ENCODE results near the gene DNAL1. TPM values are rescaled to one million over a fixed set of nuclear protein-coding genes. Genes with fewer than 3 reads are reported as not detected.

The DNAL1 gene
- total and polyA plus RNA-seq, 3 experiments from 2014 or later = 5.8 to 10.9 (median 8.1) TPM

DNA sequence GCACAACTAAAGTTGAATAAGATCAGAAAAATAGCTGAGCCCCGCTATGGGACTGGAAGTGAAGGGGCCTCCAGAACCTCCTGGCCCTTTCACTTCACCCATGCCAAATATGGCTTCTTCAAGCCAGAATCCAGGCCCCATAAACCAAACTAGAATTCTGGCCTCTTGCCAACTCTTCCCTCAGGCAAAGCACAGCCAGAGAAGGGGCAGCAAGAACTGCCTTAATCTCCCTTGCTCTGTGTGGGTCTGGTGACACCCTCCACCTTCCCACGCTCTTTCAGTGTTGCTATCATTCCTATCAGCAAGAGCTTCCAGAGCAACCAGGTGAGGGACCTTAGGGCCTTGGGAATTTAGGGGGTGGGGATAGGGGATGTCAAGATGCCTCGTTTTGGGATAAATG, 72.5 kb downstream of the DNAL1 start:
- Histone ChIP-seq H3K36me3 (ENCODE audit: insufficient read depth, low read length) (peaks cover 26% of the 10 kb centered on the region), H3K4me3 (ENCODE audit: low read length) (no peak overlapping the region), H3K9me3 (ENCODE audit: low read length) (no peaks in the 10 kb centered on the region), H3K27ac (ENCODE audit: low read depth, low read length) (no peak overlapping the region), H3K4me1 (ENCODE audit: insufficient read depth, low read length) (peaks cover 6% of the 10 kb centered on the region), H3K27me3 (ENCODE audit: insufficient read depth, low read length, poor library complexity, severe bottlenecking) (no peaks in the 10 kb centered on the region)
- H3K36me3 Mint-ChIP-seq = peaks cover 6 to 83% (median 16%) of the 10 kb centered on the region in 3 donors
- peak overlapping the region in 7 of 8 donors; percentile 4 to 77 (median 54) for H3K27ac Mint-ChIP-seq
- H3K4me1 Mint-ChIP-seq = peaks cover 20 to 21% (median 20%) of the 10 kb centered on the region in 3 donors
- ChIA-PET POLR2A (interaction anchor here (0.5 kb wide), 1 partner anchor 102 kb away, joined by 4 read pairs; no protein-coding TSS in a partner anchor), CTCF (interaction anchor here (0.7 to 3.9 kb wide), 3 partner anchors 12 to 169 kb away, joined by 3 to 18 read pairs (median 8); no protein-coding TSS in a partner anchor)
- no peak for DNase-seq
- no peaks in the 10 kb centered on the region for H3K27me3 Mint-ChIP-seq
- peak overlapping the region in 2 of 7 donors; percentile 37 to 66 for H3K4me3 Mint-ChIP-seq
- H3K9me3 Mint-ChIP-seq = no peaks in the 10 kb centered on the region

DNA sequence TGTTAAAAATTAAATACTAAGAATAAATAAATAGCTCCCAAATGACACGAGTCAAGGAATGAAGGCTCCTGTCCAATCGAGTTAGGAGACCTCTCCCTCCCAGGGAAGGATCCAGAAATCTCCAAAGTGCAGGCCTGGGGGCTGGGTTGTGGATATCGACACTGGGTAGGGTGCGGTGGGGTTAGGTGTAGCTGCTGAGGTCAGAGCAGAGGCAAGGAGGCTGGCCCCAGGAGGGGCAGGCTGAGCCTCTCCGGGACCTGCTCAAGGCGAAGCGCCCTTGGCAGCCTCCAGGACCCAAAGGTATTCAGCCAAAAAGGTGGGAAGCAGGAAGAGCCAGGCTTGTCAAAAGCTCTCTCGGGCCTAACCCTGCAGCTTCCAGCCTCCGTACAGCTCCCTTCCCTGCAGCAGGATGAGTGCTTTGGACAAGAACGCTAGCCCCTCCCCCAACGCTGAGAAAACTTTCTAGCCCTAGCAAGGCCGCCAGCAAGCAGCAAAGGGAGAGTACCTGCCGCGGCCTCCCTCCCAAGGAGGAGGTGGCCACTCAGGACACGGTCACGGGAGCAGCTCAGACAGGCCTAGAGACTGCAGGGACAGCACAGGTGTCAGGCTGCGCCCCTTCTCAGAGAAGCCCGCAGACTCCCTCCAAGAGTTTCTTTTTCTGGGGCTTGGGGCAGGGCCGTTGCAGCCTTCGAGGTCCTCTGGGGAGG, 73.1 kb downstream of the DNAL1 start:
- no peak overlapping the region for H3K27ac ChIP-seq (ENCODE audit: low read depth, low read length)
- ChIA-PET CTCF (interaction anchor here (2.4 to 3.9 kb wide), 2 partner anchors 11 to 41 kb away, joined by 8 to 18 read pairs; no protein-coding TSS in a partner anchor), POLR2A (interaction anchor here (0.5 kb wide), 1 partner anchor 102 kb away, joined by 4 read pairs; no protein-coding TSS in a partner anchor)
- no peaks in the 10 kb centered on the region for H3K27me3 ChIP-seq (ENCODE audit: insufficient read depth, low read length, poor library complexity, severe bottlenecking)
- Mint-ChIP-seq H3K27me3 (no peaks in the 10 kb centered on the region), H3K27ac (peak overlapping the region in 3 of 8 donors; percentile 54 to 87 (median 81)), H3K9me3 (no peaks in the 10 kb centered on the region), H3K36me3 (peaks cover 6 to 83% (median 18%) of the 10 kb centered on the region in 3 donors), H3K4me1 (peaks cover 14 to 15% (median 14%) of the 10 kb centered on the region in 3 donors), H3K4me3 (no peak overlapping the region)
- H3K4me1 ChIP-seq (ENCODE audit: insufficient read depth, low read length) = peaks cover 6% of the 10 kb centered on the region
- H3K4me3 ChIP-seq (ENCODE audit: low read length) = no peak overlapping the region
- H3K9me3 ChIP-seq (ENCODE audit: low read length) = no peaks in the 10 kb centered on the region
- H3K36me3 ChIP-seq (ENCODE audit: insufficient read depth, low read length) = peaks cover 32% of the 10 kb centered on the region
- no peak for DNase-seq

DNA sequence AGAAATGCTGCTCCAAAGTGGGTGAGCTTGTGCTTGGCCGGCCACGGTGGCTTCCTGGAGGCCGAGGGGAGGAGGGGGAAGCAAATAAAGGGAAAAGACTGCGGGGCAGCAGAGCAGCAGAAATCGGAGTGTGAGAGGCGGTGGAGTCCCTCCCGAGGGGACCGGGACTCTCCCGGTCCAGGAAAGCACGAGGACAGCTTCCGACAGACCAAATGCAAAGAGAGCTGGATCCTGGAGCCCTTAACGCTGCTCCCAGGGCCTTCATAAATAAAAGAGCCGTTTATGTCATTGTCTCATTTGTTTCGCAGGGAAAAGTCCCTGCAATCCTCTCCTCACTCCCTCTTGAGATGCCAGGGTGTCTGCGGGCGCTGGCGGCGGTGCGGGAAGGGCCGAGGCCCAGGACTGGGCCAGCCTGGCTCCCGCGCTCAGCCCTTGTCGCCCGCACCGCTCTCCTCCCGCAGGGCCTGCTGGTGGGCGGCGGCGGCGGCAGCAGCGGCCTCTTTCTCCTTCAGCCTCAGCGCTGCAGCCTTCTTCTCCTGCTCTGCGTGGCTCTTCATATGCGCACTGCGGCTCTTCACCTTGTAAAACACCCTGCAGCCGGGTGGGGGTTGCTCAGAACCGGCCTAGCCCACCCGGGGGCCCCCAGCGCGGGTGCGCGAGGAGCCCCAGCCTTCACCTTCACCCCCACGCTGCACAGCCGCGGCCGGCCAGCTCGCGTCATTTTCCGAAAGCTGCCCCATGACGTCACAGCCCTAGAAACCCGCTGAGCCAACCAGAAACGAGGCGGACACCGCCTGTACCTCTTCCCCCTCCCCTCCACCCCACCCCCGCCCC, 73.8 kb downstream of the DNAL1 start:
- POLR2A ChIA-PET = no interaction called here
- Histone ChIP-seq H3K36me3 (ENCODE audit: insufficient read depth, low read length) (peaks cover 34% of the 10 kb centered on the region), H3K4me1 (ENCODE audit: insufficient read depth, low read length) (peaks cover 6% of the 10 kb centered on the region), H3K9me3 (ENCODE audit: low read length) (no peaks in the 10 kb centered on the region), H3K27ac (ENCODE audit: low read depth, low read length) (no peak overlapping the region), H3K27me3 (ENCODE audit: insufficient read depth, low read length, poor library complexity, severe bottlenecking) (no peaks in the 10 kb centered on the region), H3K4me3 (ENCODE audit: low read length) (no peak overlapping the region)
- CTCF ChIA-PET = interaction anchor here (3.9 kb wide), 1 partner anchor 10 kb away, joined by 18 read pairs; no protein-coding TSS in a partner anchor
- Mint-ChIP-seq H3K9me3 (no peaks in the 10 kb centered on the region), H3K27me3 (no peaks in the 10 kb centered on the region), H3K4me1 (peaks cover 8 to 16% (median 11%) of the 10 kb centered on the region in 3 donors), H3K4me3 (no peak overlapping the region), H3K36me3 (peaks cover 6 to 80% (median 23%) of the 10 kb centered on the region in 3 donors), H3K27ac (peak overlapping the region in 2 of 8 donors; percentile 54 to 87)
- DNase-seq = no peak

GRCh38 chr14:73719361-73719760, 74.6 kb downstream of the DNAL1 start:
- H3K36me3 Mint-ChIP-seq = peaks cover 6 to 86% (median 25%) of the 10 kb centered on the region in 3 donors
- no peaks in the 10 kb centered on the region for H3K9me3 Mint-ChIP-seq
- Histone ChIP-seq H3K4me3 (ENCODE audit: low read length) (no peak overlapping the region), H3K36me3 (ENCODE audit: insufficient read depth, low read length) (peaks cover 41% of the 10 kb centered on the region), H3K27ac (ENCODE audit: low read depth, low read length) (no peak overlapping the region), H3K4me1 (ENCODE audit: insufficient read depth, low read length) (peaks cover 6% of the 10 kb centered on the region), H3K9me3 (ENCODE audit: low read length) (no peaks in the 10 kb centered on the region), H3K27me3 (ENCODE audit: insufficient read depth, low read length, poor library complexity, severe bottlenecking) (no peaks in the 10 kb centered on the region)
- POLR2A ChIA-PET = no interaction called here
- peaks cover 9 to 23% (median 15%) of the 10 kb centered on the region in 3 donors for H3K4me1 Mint-ChIP-seq
- H3K4me3 Mint-ChIP-seq = peak overlapping the region in 1 of 7 donors; percentile 68
- DNase-seq = no peak
- peak overlapping the region in 3 of 8 donors; percentile 30 to 58 (median 50) for H3K27ac Mint-ChIP-seq
- CTCF ChIA-PET = interaction anchor here (1.4 kb wide), 1 partner anchor 9 kb away, joined by 3 read pairs; no protein-coding TSS in a partner anchor
- H3K27me3 Mint-ChIP-seq = no peaks in the 10 kb centered on the region

DNA sequence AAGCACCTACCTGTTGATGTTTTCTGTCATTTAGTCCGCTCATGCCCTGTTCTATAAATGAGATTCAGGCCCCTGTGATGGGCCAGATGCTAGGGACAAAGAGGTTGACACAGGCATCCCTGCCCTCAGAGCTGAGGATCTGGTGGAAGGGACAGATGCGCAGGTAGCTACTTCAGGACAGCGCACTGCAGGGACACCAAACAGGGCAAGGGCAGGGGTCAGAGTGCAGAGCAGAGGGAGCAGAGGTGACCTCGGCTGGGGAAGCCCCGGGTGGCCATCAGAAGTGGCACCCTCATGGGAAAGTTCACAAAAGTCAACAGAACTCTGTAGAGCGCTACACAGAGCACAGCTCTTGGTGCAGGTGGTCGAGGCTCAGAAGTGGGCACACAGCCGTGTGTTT, 75.0 kb downstream of the DNAL1 start:
- H3K4me1 ChIP-seq (ENCODE audit: insufficient read depth, low read length) = peaks cover 1% of the 10 kb centered on the region
- Mint-ChIP-seq H3K4me3 (no peak overlapping the region), H3K9me3 (no peaks in the 10 kb centered on the region), H3K27me3 (no peaks in the 10 kb centered on the region), H3K4me1 (peaks cover 4 to 23% (median 11%) of the 10 kb centered on the region in 3 donors), H3K36me3 (peaks cover 6 to 86% (median 25%) of the 10 kb centered on the region in 3 donors), H3K27ac (peak overlapping the region in 4 of 8 donors; percentile 4 to 50 (median 34))
- ChIA-PET POLR2A (no interaction called here), CTCF (interaction anchor here (1.4 kb wide), 1 partner anchor 9 kb away, joined by 3 read pairs; no protein-coding TSS in a partner anchor)
- no peaks in the 10 kb centered on the region for H3K9me3 ChIP-seq (ENCODE audit: low read length)
- H3K27ac ChIP-seq (ENCODE audit: low read depth, low read length) = no peak overlapping the region
- DNase-seq = no peak
- H3K27me3 ChIP-seq (ENCODE audit: insufficient read depth, low read length, poor library complexity, severe bottlenecking) = no peaks in the 10 kb centered on the region
- H3K36me3 ChIP-seq (ENCODE audit: insufficient read depth, low read length) = peaks cover 46% of the 10 kb centered on the region
- H3K4me3 ChIP-seq (ENCODE audit: low read length) = no peak overlapping the region

DNA sequence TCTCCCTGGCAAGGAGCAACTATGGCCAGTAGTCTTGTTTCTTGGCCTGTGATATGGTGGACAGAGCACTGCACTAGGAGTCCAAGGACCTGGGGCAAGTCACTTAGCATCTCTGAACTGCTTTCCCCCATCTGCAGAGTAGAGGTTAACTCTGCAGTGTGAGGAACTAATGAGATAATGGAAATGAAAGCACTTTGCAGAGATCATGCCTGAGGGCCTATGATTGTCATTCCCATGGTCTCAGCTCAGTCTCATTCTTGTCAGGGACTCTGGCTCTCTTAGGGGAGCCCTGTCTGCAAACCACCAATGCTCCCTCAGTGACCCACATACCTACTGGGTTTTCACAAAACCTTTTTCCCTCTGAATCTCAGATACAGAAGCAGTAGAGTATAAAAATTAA, 75.8 kb downstream of the DNAL1 start:
- Histone ChIP-seq H3K4me3 (ENCODE audit: low read length) (no peak overlapping the region), H3K4me1 (ENCODE audit: insufficient read depth, low read length) (no peaks in the 10 kb centered on the region), H3K36me3 (ENCODE audit: insufficient read depth, low read length) (peaks cover 54% of the 10 kb centered on the region), H3K27me3 (ENCODE audit: insufficient read depth, low read length, poor library complexity, severe bottlenecking) (no peaks in the 10 kb centered on the region), H3K9me3 (ENCODE audit: low read length) (no peaks in the 10 kb centered on the region), H3K27ac (ENCODE audit: low read depth, low read length) (no peak overlapping the region)
- Mint-ChIP-seq H3K4me3 (no peak overlapping the region), H3K27me3 (no peaks in the 10 kb centered on the region), H3K9me3 (no peaks in the 10 kb centered on the region), H3K36me3 (peaks cover 6 to 91% (median 23%) of the 10 kb centered on the region in 3 donors), H3K4me1 (peaks cover 3 to 21% (median 10%) of the 10 kb centered on the region in 3 donors), H3K27ac (peak overlapping the region in 4 of 8 donors; percentile 5 to 89 (median 26))
- no peak for DNase-seq
- CTCF ChIA-PET = interaction anchor here (1.4 kb wide), 1 partner anchor 8 kb away, joined by 3 read pairs; no protein-coding TSS in a partner anchor
- POLR2A ChIA-PET = no interaction called here

DNA sequence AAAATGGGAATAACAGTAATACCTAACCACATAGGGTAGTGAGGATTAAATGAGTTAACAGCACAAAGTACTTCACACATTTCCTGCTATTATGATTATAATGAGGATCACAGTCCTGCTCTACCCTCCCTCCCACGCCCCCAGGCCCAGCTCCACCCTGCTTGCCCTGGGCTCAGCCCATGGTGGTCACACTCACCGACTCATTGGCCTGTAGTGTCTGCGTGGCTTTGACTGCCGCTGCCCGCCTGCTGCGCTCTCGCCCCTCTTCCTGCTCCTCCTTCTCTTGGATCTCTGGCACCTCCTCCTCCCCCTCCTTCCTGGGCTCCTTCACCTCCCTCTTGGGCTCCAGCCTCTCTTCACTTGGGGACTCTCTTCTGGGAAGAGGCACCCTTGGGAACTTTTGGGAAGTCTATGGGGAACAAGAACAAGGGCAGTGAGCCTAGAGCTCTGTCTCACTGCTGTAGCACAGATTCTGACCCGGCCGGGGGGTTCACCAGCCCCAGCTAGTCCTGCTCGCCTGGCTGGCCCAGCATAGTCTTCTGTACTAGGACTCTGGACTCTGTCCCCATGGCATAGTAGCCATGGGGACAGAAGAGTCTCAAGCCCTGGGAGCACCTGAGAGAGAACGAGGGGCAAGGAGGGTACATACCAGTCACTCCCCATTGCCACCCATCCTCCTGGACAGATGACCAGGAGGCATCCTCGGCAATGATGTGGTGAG, 76.5 kb downstream of the DNAL1 start:
- peak overlapping the region in 1 of 7 donors; percentile 63 for H3K4me3 Mint-ChIP-seq
- peak overlapping the region in 7 of 8 donors; percentile 1 to 89 (median 21) for H3K27ac Mint-ChIP-seq
- Histone ChIP-seq H3K27ac (ENCODE audit: low read depth, low read length) (no peak overlapping the region), H3K4me3 (ENCODE audit: low read length) (no peak overlapping the region), H3K27me3 (ENCODE audit: insufficient read depth, low read length, poor library complexity, severe bottlenecking) (no peaks in the 10 kb centered on the region), H3K4me1 (ENCODE audit: insufficient read depth, low read length) (no peaks in the 10 kb centered on the region), H3K9me3 (ENCODE audit: low read length) (no peaks in the 10 kb centered on the region), H3K36me3 (ENCODE audit: insufficient read depth, low read length) (peaks cover 60% of the 10 kb centered on the region)
- CTCF ChIA-PET = no interaction called here
- peaks cover 3 to 19% (median 10%) of the 10 kb centered on the region in 3 donors for H3K4me1 Mint-ChIP-seq
- POLR2A ChIA-PET = no interaction called here
- H3K27me3 Mint-ChIP-seq = no peaks in the 10 kb centered on the region
- DNase-seq = no peak
- no peaks in the 10 kb centered on the region for H3K9me3 Mint-ChIP-seq
- H3K36me3 Mint-ChIP-seq = peaks cover 6 to 92% (median 23%) of the 10 kb centered on the region in 3 donors
